ENCODE results near the gene LRRC34. TPM values are rescaled to one million over a fixed set of nuclear protein-coding genes. Genes with fewer than 3 reads are reported as not detected.

LRRC34 gene
- total RNA-seq, 4 donors from 2014 or later, result 1.3 to 27.3 (median 5.8) TPM; not detected in 1

- TF ChIP-seq POLR2A (IDR thresholded peaks at IDR 0.05), result peak; percentile 97 to 98
- TF ChIP-seq, protein P1, sequence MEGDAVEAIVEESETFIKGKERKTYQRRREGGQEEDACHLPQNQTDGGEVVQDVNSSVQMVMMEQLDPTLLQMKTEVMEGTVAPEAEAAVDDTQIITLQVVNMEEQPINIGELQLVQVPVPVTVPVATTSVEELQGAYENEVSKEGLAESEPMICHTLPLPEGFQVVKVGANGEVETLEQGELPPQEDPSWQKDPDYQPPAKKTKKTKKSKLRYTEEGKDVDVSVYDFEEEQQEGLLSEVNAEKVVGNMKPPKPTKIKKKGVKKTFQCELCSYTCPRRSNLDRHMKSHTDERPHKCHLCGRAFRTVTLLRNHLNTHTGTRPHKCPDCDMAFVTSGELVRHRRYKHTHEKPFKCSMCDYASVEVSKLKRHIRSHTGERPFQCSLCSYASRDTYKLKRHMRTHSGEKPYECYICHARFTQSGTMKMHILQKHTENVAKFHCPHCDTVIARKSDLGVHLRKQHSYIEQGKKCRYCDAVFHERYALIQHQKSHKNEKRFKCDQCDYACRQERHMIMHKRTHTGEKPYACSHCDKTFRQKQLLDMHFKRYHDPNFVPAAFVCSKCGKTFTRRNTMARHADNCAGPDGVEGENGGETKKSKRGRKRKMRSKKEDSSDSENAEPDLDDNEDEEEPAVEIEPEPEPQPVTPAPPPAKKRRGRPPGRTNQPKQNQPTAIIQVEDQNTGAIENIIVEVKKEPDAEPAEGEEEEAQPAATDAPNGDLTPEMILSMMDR (IDR thresholded peaks at IDR 0.05), result no peak
- no peaks in the 10 kb centered on the region for H3K36me3 ChIP-seq
- no peaks in the 10 kb centered on the region for H3K27me3 ChIP-seq
- H3K4me3 ChIP-seq, result peak within 1 kb of the TSS; percentile 57 to 83
- H3K4me1 ChIP-seq, result no peaks in the 10 kb centered on the region
- H3K9me3 ChIP-seq, result no peaks in the 10 kb centered on the region
- peak; percentile 94 to 95 for DNase-seq
- H3K27ac ChIP-seq, result peak within 1 kb of the TSS; percentile 93 to 94
- intact Hi-C loops (cut with DNase I; ENCODE audit: low total_unique reads), result no loop called here
Measured at GRCh38 chr3:169764882-169765612, 47.7 kb downstream of the LRRC34 start, which contains the start of gene TERC. Gene TERC (minus strand): TSS chr3:169765060.

DNA sequence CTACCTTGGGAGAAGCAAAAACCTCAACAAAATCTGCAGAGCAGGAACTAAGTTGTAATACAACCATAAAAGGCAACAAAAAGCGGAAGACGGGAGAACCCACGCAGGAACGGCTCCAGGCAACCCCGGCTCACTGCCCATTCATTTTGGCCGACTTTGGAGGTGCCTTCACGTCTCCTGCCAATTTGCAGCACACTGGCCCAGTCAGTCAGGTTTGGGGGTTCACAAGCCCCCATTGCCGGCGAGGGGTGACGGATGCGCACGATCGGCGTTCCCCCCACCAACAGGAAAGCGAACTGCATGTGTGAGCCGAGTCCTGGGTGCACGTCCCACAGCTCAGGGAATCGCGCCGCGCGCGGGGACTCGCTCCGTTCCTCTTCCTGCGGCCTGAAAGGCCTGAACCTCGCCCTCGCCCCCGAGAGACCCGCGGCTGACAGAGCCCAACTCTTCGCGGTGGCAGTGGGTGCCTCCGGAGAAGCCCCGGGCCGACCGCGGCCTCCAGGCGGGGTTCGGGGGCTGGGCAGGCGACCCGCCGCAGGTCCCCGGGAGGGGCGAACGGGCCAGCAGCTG, 48.3 kb downstream of the LRRC34 start:
- DNase-seq, result peak; percentile 71 to 73
- Histone ChIP-seq H3K27ac (peak overlapping the region; percentile 93 to 94), H3K4me1 (no peaks in the 10 kb centered on the region), H3K4me3 (peak overlapping the region; percentile 57 to 83), H3K27me3 (no peaks in the 10 kb centered on the region), H3K36me3 (no peaks in the 10 kb centered on the region), H3K9me3 (no peaks in the 10 kb centered on the region)
- TF ChIP-seq POLR2A (IDR thresholded peaks at IDR 0.05), result peak in 1 of 2 donors; percentile 21
- TF ChIP-seq, protein P1 (IDR thresholded peaks at IDR 0.05), result no peak
- intact Hi-C loops (cut with DNase I; ENCODE audit: low total_unique reads), result no loop called here

DNA sequence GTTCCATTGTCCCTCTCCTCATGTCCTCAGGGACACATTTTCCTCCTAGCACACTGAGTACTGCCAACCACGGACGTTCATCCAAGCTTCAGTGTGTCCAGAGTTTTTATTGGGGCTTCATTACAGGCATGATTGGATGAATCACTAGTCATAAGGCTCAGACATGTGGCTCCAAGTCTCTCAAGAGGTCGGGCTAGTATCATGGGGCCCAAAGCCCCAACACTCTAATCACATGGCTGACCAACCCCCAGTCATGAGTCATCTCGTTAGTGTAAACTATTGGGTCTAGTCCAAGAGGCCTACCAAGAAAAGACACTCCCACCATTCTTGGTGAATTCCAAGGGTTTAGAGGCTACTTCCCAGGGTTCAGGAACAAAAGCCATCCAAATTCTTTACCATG, 52.2 kb downstream of the LRRC34 start:
- Histone ChIP-seq H3K4me1 (no peaks in the 10 kb centered on the region), H3K27me3 (no peaks in the 10 kb centered on the region), H3K36me3 (no peaks in the 10 kb centered on the region), H3K4me3 (no peak overlapping the region), H3K27ac (no peak overlapping the region), H3K9me3 (peaks cover 0 to 2% of the 10 kb centered on the region in 2 donors)
- intact Hi-C loops (cut with DNase I; ENCODE audit: low total_unique reads), result no loop called here
- no peak for DNase-seq
- TF ChIP-seq POLR2A (IDR thresholded peaks at IDR 0.05), result no peak
- TF ChIP-seq, protein P1 (IDR thresholded peaks at IDR 0.05), result no peak

DNA sequence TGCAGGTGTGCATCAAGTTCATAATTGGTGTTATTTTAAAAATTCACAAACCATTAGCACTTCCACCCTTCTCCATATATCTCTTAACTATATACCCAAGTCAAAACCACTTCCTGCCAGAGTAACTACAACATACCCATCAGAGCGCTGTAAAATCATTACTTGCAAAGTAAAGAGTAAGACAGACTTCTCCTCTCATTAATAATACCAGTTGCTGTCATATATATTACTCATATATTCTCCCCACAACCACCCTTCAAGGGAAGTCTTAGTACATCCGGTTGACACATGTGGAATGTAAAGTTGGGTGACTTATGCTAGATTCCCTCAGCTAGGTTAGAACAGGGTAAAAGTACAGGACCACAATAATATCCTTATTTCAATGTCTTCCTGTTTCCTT, 53.4 kb downstream of the LRRC34 start:
- Histone ChIP-seq H3K4me3 (no peak overlapping the region), H3K27me3 (no peaks in the 10 kb centered on the region), H3K4me1 (no peaks in the 10 kb centered on the region), H3K9me3 (peaks cover 0 to 2% of the 10 kb centered on the region in 2 donors), H3K36me3 (no peaks in the 10 kb centered on the region), H3K27ac (no peak overlapping the region)
- no peak for DNase-seq
- TF ChIP-seq, protein P1 (IDR thresholded peaks at IDR 0.05), result no peak
- no peak for TF ChIP-seq POLR2A (IDR thresholded peaks at IDR 0.05)
- intact Hi-C loops (cut with DNase I; ENCODE audit: low total_unique reads), result no loop called here

- no peak for TF ChIP-seq POLR2A (IDR thresholded peaks at IDR 0.05)
- TF ChIP-seq, protein P1 (IDR thresholded peaks at IDR 0.05), result no peak
- Histone ChIP-seq H3K36me3 (no peaks in the 10 kb centered on the region), H3K27ac (no peak overlapping the region), H3K4me3 (no peak overlapping the region), H3K9me3 (peaks cover 0 to 2% of the 10 kb centered on the region in 2 donors), H3K27me3 (no peaks in the 10 kb centered on the region), H3K4me1 (no peaks in the 10 kb centered on the region)
- no peak for DNase-seq
- intact Hi-C loops (cut with DNase I; ENCODE audit: low total_unique reads), result no loop called here
Measured at GRCh38 chr3:169758359-169758994, 54.2 kb downstream of the LRRC34 start.
